Fibroblast of skin of left quadriceps (primary cell): ENCODE results near the gene CEP112.
"Not testable (repeated sequence)": the region's sequence is repeated elsewhere in the genome, so short reads cannot be mapped to it uniquely, and the experiment has no call there.

ENCODE experiments used
- DNase-seq, 2 experiments: peaks; one replicate each; pipeline ENCODE4 v3.0.0-alpha.2; 2013; ENCODE audit warnings: low read depth in 2 of 2

Gene CEP112

GRCh38 chr17:66080670-66081069, 111.3 kb downstream of the CEP112 start:
- not testable (repeated sequence) for DNase-seq

- no peak for DNase-seq
Observed at GRCh38 chr17:66076546-66077190, 115.3 kb downstream of the CEP112 start.

- no peak for DNase-seq
Observed at GRCh38 chr17:66073384-66073783, 118.5 kb downstream of the CEP112 start.

- no peak for DNase-seq
Observed at GRCh38 chr17:66063686-66064085, 128.2 kb downstream of the CEP112 start.

- no peak for DNase-seq
Observed at GRCh38 chr17:66056148-66056547, 135.8 kb downstream of the CEP112 start.

GRCh38 chr17:66054242-66054641, 137.7 kb downstream of the CEP112 start:
- no peak for DNase-seq

GRCh38 chr17:66044083-66044482, 147.8 kb downstream of the CEP112 start:
- no peak for DNase-seq

- no peak for DNase-seq
Observed at GRCh38 chr17:66043419-66043818, 148.5 kb downstream of the CEP112 start.

GRCh38 chr17:66040402-66040801, 151.5 kb downstream of the CEP112 start:
- no peak for DNase-seq

GRCh38 chr17:66038125-66038524, 153.8 kb downstream of the CEP112 start:
- DNase-seq = no peak

- no peak for DNase-seq
Observed at GRCh38 chr17:66037221-66037620, 154.7 kb downstream of the CEP112 start.

- no peak for DNase-seq
Observed at GRCh38 chr17:66032082-66032712, 159.7 kb downstream of the CEP112 start.

- no peak for DNase-seq
Observed at GRCh38 chr17:66025551-66025950, 166.4 kb downstream of the CEP112 start.

GRCh38 chr17:66021757-66022156, 170.2 kb downstream of the CEP112 start:
- no peak for DNase-seq

GRCh38 chr17:66018786-66019185, 173.1 kb downstream of the CEP112 start:
- DNase-seq = no peak

- no peak for DNase-seq
Observed at GRCh38 chr17:66016231-66016630, 175.7 kb downstream of the CEP112 start.

- DNase-seq = no peak
Observed at GRCh38 chr17:66008680-66009079, 183.3 kb downstream of the CEP112 start.

- DNase-seq = no peak
Observed at GRCh38 chr17:66006654-66007053, 185.3 kb downstream of the CEP112 start.

- no peak for DNase-seq
Observed at GRCh38 chr17:66002812-66003211, 189.1 kb downstream of the CEP112 start.

GRCh38 chr17:66002063-66002585, 189.8 kb downstream of the CEP112 start:
- no peak for DNase-seq

- no peak for DNase-seq
Observed at GRCh38 chr17:66000216-66000615, 191.7 kb downstream of the CEP112 start.

GRCh38 chr17:65998675-65999074, 193.3 kb downstream of the CEP112 start:
- DNase-seq = no peak

GRCh38 chr17:65994679-65995078, 197.3 kb downstream of the CEP112 start:
- no peak for DNase-seq
